ENCODE results near the gene ACACA. TPM values are rescaled to one million over a fixed set of nuclear protein-coding genes. Genes with fewer than 3 reads are reported as not detected.

ACACA gene
- total and polyA plus RNA-seq, 2 donors (not counting 3 experiments of a cell fraction or from before 2014, with no cell fraction given) = 55.3 to 124 TPM

DNA sequence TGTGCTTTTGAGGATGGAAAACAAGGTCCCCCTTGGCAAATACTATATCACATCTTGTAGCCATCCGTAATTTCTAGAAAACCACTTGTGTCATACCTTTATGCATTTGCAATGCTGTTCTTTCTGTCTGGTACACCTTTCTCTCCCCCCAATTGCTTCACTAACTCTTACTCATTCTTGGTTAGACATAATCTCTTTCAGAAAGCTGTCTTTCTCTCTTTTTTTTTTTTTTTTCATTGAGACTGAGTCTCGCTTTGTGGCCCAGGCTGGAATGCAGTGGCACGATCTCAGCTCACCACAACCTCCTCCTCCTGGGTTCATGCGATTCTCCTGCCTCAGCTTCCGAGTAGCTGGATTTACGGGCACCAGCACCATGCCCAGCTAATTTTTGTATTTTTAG, 125.8 kb downstream of the ACACA start:
- H3K9ac ChIP-seq (replicated peaks; ENCODE audit: extremely low read depth, insufficient read depth, low read length) = no peak overlapping the region
- H3K79me2 ChIP-seq (ENCODE audit: control insufficient read depth, insufficient read depth, low read length) = peaks cover under 1% of the 10 kb centered on the region
- no peaks in the 10 kb centered on the region for H3K9me1 ChIP-seq (replicated peaks; ENCODE audit: control insufficient read depth, extremely low read depth, insufficient read depth, low read length)
- H3K27ac ChIP-seq (ENCODE audit: insufficient read depth, low read depth, low read length) = no peak overlapping the region
- peaks cover 0 to 28% of the 10 kb centered on the region in 2 experiments for H3K36me3 ChIP-seq (ENCODE audit: control insufficient read depth in 2 of 2, extremely low read depth in 1 of 2, insufficient read depth in 2 of 2, low read length in 2 of 2)
- H3K9me3 ChIP-seq (replicated peaks; ENCODE audit: control insufficient read depth, insufficient read depth, low read length) = no peaks in the 10 kb centered on the region
- H3K27me3 ChIP-seq (ENCODE audit: control insufficient read depth in 2 of 2, insufficient read depth in 2 of 2, low read length in 2 of 2) = no peaks in the 10 kb centered on the region
- TF ChIP-seq, protein P1, sequence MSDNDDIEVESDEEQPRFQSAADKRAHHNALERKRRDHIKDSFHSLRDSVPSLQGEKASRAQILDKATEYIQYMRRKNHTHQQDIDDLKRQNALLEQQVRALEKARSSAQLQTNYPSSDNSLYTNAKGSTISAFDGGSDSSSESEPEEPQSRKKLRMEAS (IDR thresholded peaks at IDR 0.05; ENCODE audit: insufficient read depth, insufficient read length) = no peak
- no peak for TF ChIP-seq MYC (IDR thresholded peaks at IDR 0.05; ENCODE audit: low read depth, low read length)
- no TSS peak for BruUV-seq (replicated peaks)
- no peak overlapping the region for H3K4me2 ChIP-seq (ENCODE audit: insufficient read depth, low read length)
- FAIRE-seq = no peak
- H3K4me1 ChIP-seq (ENCODE audit: control insufficient read depth, extremely low read depth, insufficient read depth, low read length) = peaks cover 5% of the 10 kb centered on the region
- H4K20me1 ChIP-seq (replicated peaks; ENCODE audit: control insufficient read depth, extremely low read depth, insufficient read depth, low read length) = no peaks in the 10 kb centered on the region
- H3K4me3 ChIP-seq (replicated peaks in 1 of 3; ENCODE audit: insufficient read depth in 1 of 3, low read depth in 1 of 3, low read length in 3 of 3) = no peak overlapping the region
- CTCF ChIA-PET = no interaction called here
- no peak for DNase-seq (ENCODE audit: low read depth, low spot score)
- intact Hi-C loops (cut with micrococcal nuclease) = loop anchor here (5.0 kb wide), 1 partner anchor 39 kb away; no protein-coding TSS in a partner anchor
- no peak overlapping the region for H2AFZ ChIP-seq (ENCODE audit: low read depth, low read length)
- dilution Hi-C loops (cut with MboI; ENCODE audit: extremely low pct_ligation_motif_present, low sequenced_read_pairs) = no loop called here
- POLR2A ChIA-PET = no interaction called here

- Histone ChIP-seq H3K36me3 (ENCODE audit: control insufficient read depth in 2 of 2, extremely low read depth in 1 of 2, insufficient read depth in 2 of 2, low read length in 2 of 2) (peaks cover 0 to 32% of the 10 kb centered on the region in 2 experiments), H3K27ac (ENCODE audit: insufficient read depth, low read depth, low read length) (no peak overlapping the region), H3K79me2 (ENCODE audit: control insufficient read depth, insufficient read depth, low read length) (peaks cover 2% of the 10 kb centered on the region), H3K4me3 (replicated peaks in 1 of 3; ENCODE audit: insufficient read depth in 1 of 3, low read depth in 1 of 3, low read length in 3 of 3) (no peak overlapping the region), H3K9ac (replicated peaks; ENCODE audit: extremely low read depth, insufficient read depth, low read length) (no peak overlapping the region), H2AFZ (ENCODE audit: low read depth, low read length) (no peak overlapping the region), H3K4me1 (ENCODE audit: control insufficient read depth, extremely low read depth, insufficient read depth, low read length) (peaks cover 5% of the 10 kb centered on the region), H3K27me3 (ENCODE audit: control insufficient read depth in 2 of 2, insufficient read depth in 2 of 2, low read length in 2 of 2) (no peaks in the 10 kb centered on the region), H4K20me1 (replicated peaks; ENCODE audit: control insufficient read depth, extremely low read depth, insufficient read depth, low read length) (no peaks in the 10 kb centered on the region), H3K4me2 (ENCODE audit: insufficient read depth, low read length) (no peak overlapping the region), H3K9me1 (replicated peaks; ENCODE audit: control insufficient read depth, extremely low read depth, insufficient read depth, low read length) (no peaks in the 10 kb centered on the region), H3K9me3 (replicated peaks; ENCODE audit: control insufficient read depth, insufficient read depth, low read length) (no peaks in the 10 kb centered on the region)
- ChIA-PET POLR2A (no interaction called here), CTCF (interaction anchor here (1.2 kb wide), 1 partner anchor 95 kb away, joined by 5 read pairs; no protein-coding TSS in a partner anchor)
- TF ChIP-seq JUN (IDR thresholded peaks at IDR 0.05; ENCODE audit: borderline replicate concordance, insufficient read depth, insufficient read length, low read depth) (no peak), MYC (IDR thresholded peaks at IDR 0.05; ENCODE audit: low read depth, low read length) (no peak), GATA2 (IDR thresholded peaks at IDR 0.05; ENCODE audit: insufficient read depth, insufficient read length, low read depth, low read length) (no peak), POLR2A (IDR thresholded peaks at IDR 0.05; ENCODE audit: low read depth, low read length) (no peak), FOS (IDR thresholded peaks at IDR 0.05; ENCODE audit: borderline replicate concordance, insufficient read depth, low read length) (no peak), EZH2 (IDR thresholded peaks at IDR 0.05; ENCODE audit: borderline replicate concordance, low read depth, low read length, severe bottlenecking) (no peak), POLR2AphosphoS5 (IDR thresholded peaks at IDR 0.05; ENCODE audit: insufficient read depth, low read depth, low read length) (no peak)
- TF ChIP-seq, protein P2, sequence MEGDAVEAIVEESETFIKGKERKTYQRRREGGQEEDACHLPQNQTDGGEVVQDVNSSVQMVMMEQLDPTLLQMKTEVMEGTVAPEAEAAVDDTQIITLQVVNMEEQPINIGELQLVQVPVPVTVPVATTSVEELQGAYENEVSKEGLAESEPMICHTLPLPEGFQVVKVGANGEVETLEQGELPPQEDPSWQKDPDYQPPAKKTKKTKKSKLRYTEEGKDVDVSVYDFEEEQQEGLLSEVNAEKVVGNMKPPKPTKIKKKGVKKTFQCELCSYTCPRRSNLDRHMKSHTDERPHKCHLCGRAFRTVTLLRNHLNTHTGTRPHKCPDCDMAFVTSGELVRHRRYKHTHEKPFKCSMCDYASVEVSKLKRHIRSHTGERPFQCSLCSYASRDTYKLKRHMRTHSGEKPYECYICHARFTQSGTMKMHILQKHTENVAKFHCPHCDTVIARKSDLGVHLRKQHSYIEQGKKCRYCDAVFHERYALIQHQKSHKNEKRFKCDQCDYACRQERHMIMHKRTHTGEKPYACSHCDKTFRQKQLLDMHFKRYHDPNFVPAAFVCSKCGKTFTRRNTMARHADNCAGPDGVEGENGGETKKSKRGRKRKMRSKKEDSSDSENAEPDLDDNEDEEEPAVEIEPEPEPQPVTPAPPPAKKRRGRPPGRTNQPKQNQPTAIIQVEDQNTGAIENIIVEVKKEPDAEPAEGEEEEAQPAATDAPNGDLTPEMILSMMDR (IDR thresholded peaks at IDR 0.05; ENCODE audit: extremely low read depth in 1 of 2, insufficient read depth in 1 of 2, low read depth in 1 of 2, low read length in 2 of 2) = no peak
- TF ChIP-seq, protein P1 (IDR thresholded peaks at IDR 0.05; ENCODE audit: insufficient read depth, insufficient read length) = no peak
- FAIRE-seq (no peak), DNase-seq (ENCODE audit: low read depth, low spot score) (no peak)
- dilution Hi-C loops (cut with MboI; ENCODE audit: extremely low pct_ligation_motif_present, low sequenced_read_pairs) (no loop called here), intact Hi-C loops (cut with micrococcal nuclease) (no loop called here)
- no TSS peak for BruUV-seq (replicated peaks)
Observed at GRCh38 chr17:37278247-37278894, 128.3 kb downstream of the ACACA start.

All from endothelial cell of umbilical vein (primary cell).